Parathyroid adenoma (tissue), 2 donors: Measurements from ENCODE around the gene KCNA3.

ENCODE experiments used
- H2AFZ ChIP-seq: fragments of 300-600 bp; sonication (generic); one replicate; pipeline ENCODE4 v1.7.0; 2017; ENCODE audit warnings: antibody characterized with exemption, mild to moderate bottlenecking
- H3K27ac ChIP-seq: fragments of 300-600 bp; sonication (generic); one replicate; pipeline ENCODE4 v1.7.0; 2017
- H3K27me3 ChIP-seq: fragments of 300-600 bp; sonication (generic); one replicate; pipeline ENCODE4 v1.7.0; 2017; ENCODE audit warnings: low read length; ENCODE audit not compliant: control insufficient read depth, insufficient read depth
- H3K36me3 ChIP-seq: fragments of 300-600 bp; sonication (generic); one replicate; pipeline ENCODE4 v1.7.0; 2017; ENCODE audit warnings: low read length; ENCODE audit not compliant: control insufficient read depth, insufficient read depth
- H3K4me1 ChIP-seq: fragments of 300-600 bp; sonication (generic); one replicate; pipeline ENCODE4 v1.7.0; 2017; ENCODE audit warnings: control low read depth
- H3K4me2 ChIP-seq: fragments of 300-600 bp; sonication (generic); one replicate; pipeline ENCODE4 v1.7.0; 2017; ENCODE audit warnings: low read length
- H3K4me3 ChIP-seq: fragments of 300-600 bp; sonication (generic); one replicate; pipeline ENCODE4 v1.7.0; 2017; ENCODE audit warnings: low read depth, low read length
- H3K79me2 ChIP-seq: fragments of 300-600 bp; sonication (generic); one replicate; pipeline ENCODE4 v1.7.0; 2017; ENCODE audit warnings: control low read depth
- H3K9ac ChIP-seq: fragments of 300-600 bp; sonication (generic); one replicate; pipeline ENCODE4 v1.7.0; 2017; ENCODE audit warnings: mild to moderate bottlenecking
- H3K9me3 ChIP-seq: fragments of 300-600 bp; sonication (generic); one replicate; pipeline ENCODE4 v1.7.0; 2017; ENCODE audit warnings: low read length; ENCODE audit not compliant: control insufficient read depth
- CTCF ChIP-seq: fragments of 300-600 bp; sonication (generic); IDR thresholded peaks from one replicate; pipeline ENCODE4 v1.7.0; 2017; ENCODE audit warnings: antibody characterized with exemption, mild to moderate bottlenecking
- donor health status: primary hyperparathyroidism.

KCNA3 gene

GRCh38 chr1:110684491-110684890 lies 9.8 kb upstream of the KCNA3 start:
- no peaks in the 10 kb centered on the region for H3K79me2 ChIP-seq
- no peak for TF ChIP-seq CTCF
- H3K4me1 ChIP-seq: no peaks in the 10 kb centered on the region
- no peak overlapping the region for H3K9ac ChIP-seq
- H3K27me3 ChIP-seq: no peaks in the 10 kb centered on the region
- H3K4me3 ChIP-seq: no peak overlapping the region
- H2AFZ ChIP-seq: no peak overlapping the region
- H3K9me3 ChIP-seq: no peaks in the 10 kb centered on the region
- no peak overlapping the region for H3K27ac ChIP-seq
- no peak overlapping the region for H3K4me2 ChIP-seq
- H3K36me3 ChIP-seq: no peaks in the 10 kb centered on the region

GRCh38 chr1:110682898-110683297 lies 8.2 kb upstream of the KCNA3 start:
- Histone ChIP-seq H2AFZ (no peak overlapping the region), H3K9ac (no peak overlapping the region), H3K79me2 (no peaks in the 10 kb centered on the region), H3K27ac (no peak overlapping the region), H3K4me1 (no peaks in the 10 kb centered on the region), H3K27me3 (no peaks in the 10 kb centered on the region), H3K4me3 (no peak overlapping the region), H3K36me3 (no peaks in the 10 kb centered on the region), H3K4me2 (no peak overlapping the region), H3K9me3 (no peaks in the 10 kb centered on the region)
- TF ChIP-seq CTCF: no peak

GRCh38 chr1:110680036-110680735 lies 5.4 kb upstream of the KCNA3 start:
- H3K27ac ChIP-seq: no peak overlapping the region
- no peak overlapping the region for H2AFZ ChIP-seq
- H3K4me1 ChIP-seq: no peaks in the 10 kb centered on the region
- H3K79me2 ChIP-seq: no peaks in the 10 kb centered on the region
- H3K36me3 ChIP-seq: no peaks in the 10 kb centered on the region
- H3K4me3 ChIP-seq: no peak overlapping the region
- no peaks in the 10 kb centered on the region for H3K9me3 ChIP-seq
- no peak for TF ChIP-seq CTCF
- H3K9ac ChIP-seq: no peak overlapping the region
- no peaks in the 10 kb centered on the region for H3K27me3 ChIP-seq
- no peak overlapping the region for H3K4me2 ChIP-seq

GRCh38 chr1:110677526-110677925 lies 2.8 kb upstream of the KCNA3 start:
- no peak overlapping the region for H3K4me2 ChIP-seq
- no peaks in the 10 kb centered on the region for H3K9me3 ChIP-seq
- no peaks in the 10 kb centered on the region for H3K27me3 ChIP-seq
- no peak for TF ChIP-seq CTCF
- no peak overlapping the region for H3K27ac ChIP-seq
- H3K9ac ChIP-seq: no peak overlapping the region
- no peaks in the 10 kb centered on the region for H3K79me2 ChIP-seq
- no peaks in the 10 kb centered on the region for H3K4me1 ChIP-seq
- no peak overlapping the region for H2AFZ ChIP-seq
- no peak overlapping the region for H3K4me3 ChIP-seq
- no peaks in the 10 kb centered on the region for H3K36me3 ChIP-seq

GRCh38 chr1:110676970-110677369 lies 2.2 kb upstream of the KCNA3 start:
- Histone ChIP-seq H3K4me3 (no peak overlapping the region), H3K27me3 (no peaks in the 10 kb centered on the region), H3K36me3 (no peaks in the 10 kb centered on the region), H3K79me2 (no peaks in the 10 kb centered on the region), H2AFZ (no peak overlapping the region), H3K4me1 (no peaks in the 10 kb centered on the region), H3K9me3 (no peaks in the 10 kb centered on the region), H3K27ac (no peak overlapping the region), H3K9ac (no peak overlapping the region), H3K4me2 (no peak overlapping the region)
- no peak for TF ChIP-seq CTCF
